Ovary (tissue), 3 donors: Measurements from ENCODE around the gene DCTD.

ENCODE experiments used
- CTCF ChIP-seq, 3 donors: fragments of 450-650 bp in 2 of 3; fragments of 200-600 bp in 1 of 3; IDR thresholded peaks; one replicate each; pipeline versions ENCODE4 v1.5.1 to v1.8.0; 2016 to 2022; ENCODE audit warnings: antibody characterized with exemption in 3 of 3, mild to moderate bottlenecking in 1 of 3
- EP300 ChIP-seq: sonication (generic); formaldehyde crosslinking; IDR thresholded peaks from one replicate; pipeline ENCODE4 v1.6.1; 2017; ENCODE audit warnings: antibody characterized with exemption
- POLR2A ChIP-seq: fragments of 450-650 bp; IDR thresholded peaks from one replicate; pipeline ENCODE4 v1.6.1; 2017; ENCODE audit warnings: antibody characterized with exemption, mild to moderate bottlenecking, moderate library complexity
- donor health status: DM: no; HTN: no; CAD: no.

GRCh38 chr4:182859730-182860129 lies 57.5 kb downstream of the DCTD start:
- no peak for TF ChIP-seq CTCF (IDR thresholded peaks at IDR 0.05)
- TF ChIP-seq EP300, result no peak
- TF ChIP-seq POLR2A, result no peak
